Neutrophil (primary cell): ENCODE results near the gene RPTOR.

ENCODE experiments used
- H3K27ac ChIP-seq: fragments of 200-600 bp; sonication (generic); 2 replicates; pipeline ENCODE4 v1.5.1; 2016; ENCODE audit warnings: mild to moderate bottlenecking, moderate library complexity
- H3K27me3 ChIP-seq: fragments of 200-600 bp; sonication (generic); 2 replicates; pipeline ENCODE4 v1.6.0; 2016; ENCODE audit warnings: mild to moderate bottlenecking
- H3K36me3 ChIP-seq: fragments of 200-600 bp; sonication (generic); 2 replicates; pipeline ENCODE4 v1.5.1; 2017
- H3K4me1 ChIP-seq, 2 experiments: fragments of 200-600 bp in 1 of 2; sonication (generic) in 1 of 2; 1 replicate in 1 of 2; 2 replicates in 1 of 2; pipeline versions ENCODE4 v1.5.1 to v1.6.1; 2013 to 2016; ENCODE audit warnings: low read depth in 1 of 2, low read length in 1 of 2, mild to moderate bottlenecking in 1 of 2, moderate library complexity in 1 of 2; ENCODE audit not compliant: control insufficient read depth in 1 of 2, insufficient read depth in 1 of 2
- H3K4me3 ChIP-seq, 2 experiments: fragments of 200-600 bp in 1 of 2; sonication (generic) in 1 of 2; 1 replicate in 1 of 2; 2 replicates in 1 of 2; pipeline ENCODE4 v1.5.1; 2013 to 2016; ENCODE audit warnings: low read depth in 1 of 2, low read length in 1 of 2, mild to moderate bottlenecking in 1 of 2, moderate library complexity in 1 of 2
- H3K9me3 ChIP-seq: fragments of 200-600 bp; sonication (generic); 2 replicates; pipeline ENCODE4 v1.5.1; 2016
- CTCF ChIP-seq: fragments of 200-600 bp; sonication (generic); IDR thresholded peaks from 2 replicates; pipeline ENCODE4 v1.5.1; 2016; ENCODE audit warnings: antibody characterized with exemption

RPTOR gene

DNA sequence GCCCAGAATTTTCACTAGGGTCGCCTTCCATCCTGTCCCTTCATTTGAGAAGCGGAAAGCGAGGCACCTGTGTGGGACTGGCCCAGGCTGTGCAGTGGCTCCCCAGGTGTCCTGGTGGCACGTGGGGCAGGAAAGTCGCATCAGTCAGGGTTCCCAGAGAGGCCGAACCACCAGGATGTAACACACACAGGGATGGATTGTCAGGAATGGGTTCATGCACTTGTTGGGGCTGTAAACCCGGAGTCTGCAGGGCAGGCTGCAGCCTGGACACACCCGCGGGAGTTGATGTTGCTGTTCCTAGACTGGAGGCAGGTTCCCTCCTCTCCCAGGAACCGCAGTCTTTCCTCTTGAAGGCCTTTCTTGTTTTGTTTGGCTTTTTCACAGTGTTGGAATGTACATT, 30.7 kb upstream of the RPTOR start:
- Histone ChIP-seq H3K27me3 (peaks cover 76% of the 10 kb centered on the region), H3K36me3 (no peaks in the 10 kb centered on the region), H3K4me1 (no peaks in the 10 kb centered on the region), H3K4me3 (no peak overlapping the region), H3K9me3 (no peaks in the 10 kb centered on the region), H3K27ac (no peak overlapping the region)
- TF ChIP-seq CTCF, result no peak

GRCh38 chr17:80516171-80516932, 28.3 kb upstream of the RPTOR start:
- Histone ChIP-seq H3K4me1 (no peaks in the 10 kb centered on the region), H3K4me3 (no peak overlapping the region), H3K36me3 (no peaks in the 10 kb centered on the region), H3K27me3 (peaks cover 76% of the 10 kb centered on the region), H3K27ac (no peak overlapping the region), H3K9me3 (no peaks in the 10 kb centered on the region)
- TF ChIP-seq CTCF, result no peak

GRCh38 chr17:80517641-80518040, 27.0 kb upstream of the RPTOR start:
- H3K9me3 ChIP-seq, result no peaks in the 10 kb centered on the region
- H3K36me3 ChIP-seq, result no peaks in the 10 kb centered on the region
- peaks cover 73% of the 10 kb centered on the region for H3K27me3 ChIP-seq
- no peak overlapping the region for H3K27ac ChIP-seq
- TF ChIP-seq CTCF, result no peak
- H3K4me1 ChIP-seq, result no peaks in the 10 kb centered on the region
- H3K4me3 ChIP-seq, result no peak overlapping the region

DNA sequence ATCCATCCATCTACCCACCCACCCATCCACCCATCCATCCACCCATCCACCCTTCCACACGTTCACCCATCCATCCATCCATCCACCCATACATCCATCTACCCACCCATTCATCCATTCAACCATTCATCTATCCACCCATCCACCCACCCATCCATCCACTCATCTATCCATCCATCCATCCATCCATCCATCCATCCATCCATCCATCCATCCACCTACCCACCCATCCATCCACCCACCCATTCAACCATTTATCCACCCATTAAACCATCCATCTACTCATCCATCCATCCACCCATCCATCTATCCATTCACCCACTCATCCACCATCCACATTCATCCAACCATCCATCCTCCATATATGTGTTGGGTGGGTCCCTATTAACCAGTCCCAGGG, 26.2 kb upstream of the RPTOR start:
- H3K9me3 ChIP-seq, result no peaks in the 10 kb centered on the region

DNA sequence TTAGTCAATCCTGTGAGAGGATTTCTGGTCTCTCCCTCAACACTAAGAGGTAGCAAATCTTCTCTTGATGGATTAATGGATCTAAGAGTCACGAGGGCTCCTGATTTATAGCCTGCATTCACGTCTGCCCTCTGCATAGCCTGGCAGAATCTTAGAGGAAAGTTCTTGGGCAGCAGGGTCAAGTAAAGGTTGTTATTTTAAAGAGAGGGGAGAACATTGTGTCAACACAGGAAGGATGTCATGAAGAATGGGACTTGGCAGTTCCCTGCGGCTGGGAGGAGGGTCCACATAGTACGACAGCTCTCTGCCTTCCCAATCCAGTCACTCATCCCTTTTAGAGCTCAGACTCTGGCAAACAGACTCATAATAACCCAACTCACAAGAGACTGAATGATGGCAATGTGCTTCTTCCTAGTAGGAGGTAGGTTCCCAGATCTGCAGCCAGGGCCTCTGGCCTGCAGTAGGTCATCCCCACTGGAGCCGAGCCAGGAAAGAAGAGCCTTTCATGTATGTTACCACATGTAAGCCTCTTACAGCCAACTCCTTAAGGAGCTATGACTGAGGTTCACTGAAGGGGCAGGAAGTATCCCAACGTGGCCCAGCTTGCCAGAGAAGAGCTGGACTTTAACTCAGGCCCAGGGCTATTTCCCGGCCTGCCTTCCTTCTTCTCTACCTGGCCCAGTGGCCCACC, 25.4 kb upstream of the RPTOR start:
- H3K4me1 ChIP-seq, result no peaks in the 10 kb centered on the region
- no peaks in the 10 kb centered on the region for H3K9me3 ChIP-seq
- TF ChIP-seq CTCF, result no peak
- no peak overlapping the region for H3K4me3 ChIP-seq
- no peaks in the 10 kb centered on the region for H3K36me3 ChIP-seq
- peaks cover 67% of the 10 kb centered on the region for H3K27me3 ChIP-seq
- H3K27ac ChIP-seq, result no peak overlapping the region

More for the DNA sequence above, 26.2 kb upstream of the RPTOR start:
- H3K4me3 ChIP-seq, result no peak overlapping the region
- H3K4me1 ChIP-seq, result no peaks in the 10 kb centered on the region
- peaks cover 73% of the 10 kb centered on the region for H3K27me3 ChIP-seq
- H3K27ac ChIP-seq, result no peak overlapping the region
- H3K36me3 ChIP-seq, result no peaks in the 10 kb centered on the region
- TF ChIP-seq CTCF, result no peak
